ENCODE results near the gene PYDC1.
"Not testable (repeated sequence)": the region's sequence is repeated elsewhere in the genome, so short reads cannot be mapped to it uniquely, and the experiment has no call there.

The PYDC1 gene

DNA sequence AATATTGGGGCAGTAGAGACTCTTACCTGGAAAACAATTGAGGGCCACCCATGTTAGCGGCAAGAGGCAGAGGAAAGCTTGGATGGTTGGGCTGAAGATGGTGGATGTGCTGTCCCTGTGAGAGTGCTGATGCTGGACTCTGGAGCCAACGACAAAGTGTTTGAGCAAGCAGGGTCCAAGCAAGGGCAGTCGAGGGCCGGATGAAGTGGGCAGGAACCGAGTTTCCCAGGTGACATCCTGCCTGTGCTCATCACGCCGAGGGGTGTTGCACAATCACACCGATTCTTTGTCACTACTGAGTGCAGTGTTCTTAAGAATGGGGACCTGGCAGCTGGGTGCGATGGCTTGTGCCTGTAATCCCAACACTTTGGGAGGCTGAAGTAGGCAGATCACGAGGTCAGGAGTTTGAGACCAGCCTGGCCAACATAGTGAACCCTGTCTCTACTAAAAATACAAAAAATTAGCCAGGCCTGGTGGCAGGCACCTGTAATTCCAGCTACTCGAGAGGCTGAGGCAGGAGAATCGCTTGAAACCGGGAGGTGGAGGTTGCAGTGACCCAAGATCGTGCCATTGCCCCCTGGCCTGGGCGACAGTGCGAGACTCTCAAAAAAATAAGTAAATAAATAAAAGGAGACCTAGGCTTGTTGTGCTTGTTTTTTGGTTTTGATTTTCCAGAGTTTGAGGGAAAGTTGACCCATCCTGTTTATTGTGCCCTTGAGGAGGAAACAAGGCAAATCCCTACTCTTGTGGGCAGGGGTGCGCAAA lies 20.4 kb downstream of the PYDC1 start:
- Mint-ChIP-seq H3K4me1 (peaks cover 62% of the 10 kb centered on the region), H3K36me3 (peaks cover 66% of the 10 kb centered on the region), H3K27me3 (no peaks in the 10 kb centered on the region), H3K9me3 (no peaks in the 10 kb centered on the region), H3K4me3 (no peak overlapping the region), H3K27ac (peak overlapping the region; percentile 49)
- CTCF ChIA-PET, result interaction anchor here (0.6 kb wide), 1 partner anchor 19 kb away, joined by 4 read pairs; no protein-coding TSS in a partner anchor
- no peak for DNase-seq

DNA sequence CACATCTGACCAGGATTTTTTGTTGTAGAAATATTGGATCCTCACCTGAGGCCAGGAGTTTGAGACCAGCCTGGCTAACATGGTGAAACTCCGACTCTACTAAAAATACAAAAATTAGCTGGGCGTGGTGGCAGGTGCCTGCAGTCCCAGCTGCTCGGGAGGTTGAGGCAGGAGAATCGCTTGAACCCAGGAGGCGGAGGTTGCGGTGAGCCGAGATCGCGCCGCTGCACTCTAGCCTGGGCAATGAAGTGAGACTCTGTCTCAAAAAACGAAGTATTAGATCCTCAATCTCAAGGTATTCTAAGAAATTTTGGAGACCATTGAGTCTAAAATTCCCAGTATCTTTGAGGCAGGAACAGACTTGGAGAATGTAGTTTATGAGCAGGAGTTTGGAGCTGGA lies 21.1 kb downstream of the PYDC1 start:
- not testable (repeated sequence) for H3K27me3 Mint-ChIP-seq, H3K9me3 Mint-ChIP-seq, H3K4me3 Mint-ChIP-seq, DNase-seq
- CTCF ChIA-PET, result interaction anchor here (0.6 kb wide), 1 partner anchor 18 kb away, joined by 4 read pairs; no protein-coding TSS in a partner anchor
- Mint-ChIP-seq H3K27ac (peak overlapping the region; percentile 49), H3K36me3 (peaks cover 66% of the 10 kb centered on the region), H3K4me1 (peaks cover 58% of the 10 kb centered on the region)

DNA sequence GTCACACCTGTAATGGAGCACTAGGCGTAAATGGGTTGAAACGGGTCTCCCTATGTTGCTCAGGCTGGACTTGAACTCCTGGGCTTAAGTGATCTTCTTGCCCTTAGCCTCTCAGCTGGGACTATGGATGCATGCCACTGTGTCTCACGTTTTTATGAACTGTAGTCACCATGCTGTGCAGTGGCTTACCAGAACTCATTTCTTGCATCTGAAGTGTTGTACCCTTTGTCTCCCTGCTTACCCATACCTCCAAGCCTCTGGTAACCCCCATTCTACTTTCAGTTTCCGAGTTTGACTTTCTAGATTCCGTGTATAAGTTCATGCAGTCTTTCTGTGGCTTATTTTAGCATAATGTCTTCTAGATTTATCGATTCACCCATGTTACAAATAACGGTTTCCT lies 22.0 kb downstream of the PYDC1 start:
- Mint-ChIP-seq H3K27me3 (no peaks in the 10 kb centered on the region), H3K4me1 (peaks cover 57% of the 10 kb centered on the region), H3K9me3 (no peaks in the 10 kb centered on the region), H3K27ac (peak overlapping the region; percentile 45), H3K36me3 (peaks cover 72% of the 10 kb centered on the region), H3K4me3 (no peak overlapping the region)
- CTCF ChIA-PET, result interaction anchor here (0.6 kb wide), 1 partner anchor 78 kb away, joined by 3 read pairs; no protein-coding TSS in a partner anchor
- DNase-seq, result no peak

DNA sequence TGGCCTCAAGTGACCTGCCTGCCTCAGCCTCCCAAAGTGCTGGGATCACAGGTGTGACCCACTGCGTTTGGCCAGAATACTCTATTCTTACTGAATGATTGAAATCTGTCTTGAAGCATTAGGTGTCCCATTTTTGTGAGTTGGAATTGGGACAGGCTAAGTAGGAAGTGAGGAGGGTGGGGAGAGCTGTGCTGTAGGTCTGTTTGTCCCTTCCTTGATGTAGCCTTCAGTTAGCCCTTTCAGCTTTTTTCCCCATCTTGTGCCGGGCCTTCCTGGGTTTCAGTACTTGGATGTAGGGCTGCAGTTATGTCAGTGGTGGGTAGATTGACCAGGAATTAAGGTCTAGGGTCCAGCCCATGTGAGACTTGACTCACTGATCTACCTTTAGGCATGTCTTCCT lies 23.1 kb downstream of the PYDC1 start:
- DNase-seq, result no peak
- Mint-ChIP-seq H3K36me3 (peaks cover 74% of the 10 kb centered on the region), H3K27ac (peak overlapping the region; percentile 58), H3K4me1 (peaks cover 56% of the 10 kb centered on the region), H3K27me3 (no peaks in the 10 kb centered on the region), H3K4me3 (no peak overlapping the region), H3K9me3 (no peaks in the 10 kb centered on the region)
- CTCF ChIA-PET, result no interaction called here

DNA sequence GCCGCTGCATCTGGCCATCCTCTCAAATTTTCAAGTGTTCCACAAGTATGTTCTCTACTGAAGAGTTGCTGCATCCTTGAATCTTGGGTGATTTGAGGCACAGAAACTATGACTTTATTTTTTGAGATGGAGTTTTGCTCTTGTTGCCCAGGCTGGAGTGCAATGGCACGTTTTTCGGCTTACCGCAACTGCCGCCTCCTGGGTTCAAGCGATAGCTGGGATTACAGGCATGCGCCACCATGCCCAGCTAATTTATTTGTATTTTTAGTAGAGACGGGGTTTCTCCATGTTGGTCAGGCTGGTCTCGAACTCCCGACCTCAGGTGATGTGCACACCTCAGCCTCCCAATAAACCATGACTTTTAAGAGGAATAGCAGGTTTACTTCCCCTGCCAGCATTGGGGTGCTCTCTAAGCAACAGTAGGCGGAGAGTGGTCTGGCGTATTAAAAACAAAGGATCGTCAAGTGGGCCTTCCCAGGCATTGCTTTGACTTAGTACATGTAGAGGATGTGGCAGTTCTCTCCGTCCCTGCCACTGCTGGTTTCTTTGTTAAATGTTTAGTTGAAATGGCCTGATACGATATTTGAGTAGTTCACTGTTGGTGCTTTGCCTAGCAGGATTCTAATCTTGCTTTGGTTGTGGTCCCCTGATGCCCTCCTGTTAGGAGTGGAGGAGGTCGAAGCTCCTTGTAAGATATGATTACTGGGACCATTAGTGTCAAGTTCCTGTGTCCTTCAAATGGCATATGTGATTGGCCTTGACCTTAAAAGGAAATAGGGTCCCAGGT lies 23.9 kb downstream of the PYDC1 start:
- Mint-ChIP-seq H3K27me3 (no peaks in the 10 kb centered on the region), H3K9me3 (no peaks in the 10 kb centered on the region), H3K4me1 (peaks cover 56% of the 10 kb centered on the region), H3K36me3 (peaks cover 79% of the 10 kb centered on the region), H3K27ac (peak overlapping the region; percentile 43), H3K4me3 (no peak overlapping the region)
- no peak for DNase-seq
- CTCF ChIA-PET, result no interaction called here

DNA sequence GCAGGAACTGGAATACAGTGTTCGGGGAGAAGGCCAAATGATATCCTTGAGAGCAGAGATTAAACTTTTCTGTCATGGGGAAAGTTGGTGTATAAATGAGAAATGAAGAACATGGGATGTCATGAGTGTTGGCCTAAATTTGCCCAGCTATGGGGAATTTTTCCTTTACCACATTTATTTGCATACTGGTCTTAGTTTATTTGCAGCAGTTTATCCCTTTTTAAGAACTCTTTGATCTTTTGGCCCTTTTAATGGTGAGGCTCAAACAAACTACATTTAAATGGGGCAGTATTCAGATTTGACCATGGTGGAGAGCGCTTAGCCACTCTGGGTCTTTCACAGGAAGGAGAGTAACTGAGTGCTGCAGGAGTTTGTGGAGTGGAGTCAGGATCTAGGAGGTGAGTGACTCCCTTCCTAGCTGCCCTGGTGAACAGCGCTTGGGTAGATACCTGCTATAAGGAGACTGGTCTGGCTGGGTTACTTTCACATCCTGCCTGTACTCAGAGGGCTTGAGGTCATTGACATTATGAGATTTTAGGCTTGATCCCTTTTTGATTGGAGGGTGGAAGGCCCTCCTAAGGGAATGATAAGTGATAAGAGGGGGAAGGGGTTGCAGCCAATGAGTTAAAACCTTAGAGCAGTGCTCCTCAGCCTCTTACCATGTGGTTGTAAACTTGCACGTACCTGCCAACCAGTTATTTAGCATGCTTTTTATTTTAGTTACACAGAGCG lies 25.1 kb downstream of the PYDC1 start:
- H3K27ac Mint-ChIP-seq, result peak overlapping the region; percentile 60
- CTCF ChIA-PET, result no interaction called here
- no peak overlapping the region for H3K4me3 Mint-ChIP-seq
- H3K9me3 Mint-ChIP-seq, result no peaks in the 10 kb centered on the region
- H3K27me3 Mint-ChIP-seq, result no peaks in the 10 kb centered on the region
- H3K36me3 Mint-ChIP-seq, result peaks cover 90% of the 10 kb centered on the region
- no peak for DNase-seq
- H3K4me1 Mint-ChIP-seq, result peaks cover 61% of the 10 kb centered on the region

DNA sequence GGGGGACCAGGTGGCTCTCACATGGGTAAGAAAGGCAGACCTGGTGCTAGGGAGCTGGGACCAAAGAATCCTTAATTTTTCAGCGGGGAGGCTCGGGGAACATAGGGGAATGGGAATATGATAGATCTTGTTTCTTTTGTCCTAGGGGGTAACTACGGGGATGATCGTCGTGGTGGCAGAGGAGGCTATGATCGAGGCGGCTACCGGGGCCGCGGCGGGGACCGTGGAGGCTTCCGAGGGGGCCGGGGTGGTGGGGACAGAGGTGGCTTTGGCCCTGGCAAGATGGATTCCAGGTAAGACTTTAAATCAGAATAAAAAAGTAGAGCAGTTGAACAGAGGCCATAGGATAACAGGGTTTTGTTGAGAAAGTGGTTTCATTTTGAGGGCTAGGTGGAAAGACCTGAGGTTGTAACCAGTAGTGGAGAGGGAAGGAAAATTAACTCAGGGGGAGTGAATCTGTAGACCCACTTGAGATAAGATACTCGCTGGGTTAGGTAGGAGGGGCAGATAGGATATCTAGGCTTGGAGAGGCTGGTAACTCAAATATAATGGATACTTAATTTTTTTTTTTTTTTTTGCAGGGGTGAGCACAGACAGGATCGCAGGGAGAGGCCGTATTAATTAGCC lies 26.0 kb downstream of the PYDC1 start:
- H3K27ac Mint-ChIP-seq, result peak overlapping the region; percentile 58
- CTCF ChIA-PET, result no interaction called here
- peaks cover 63% of the 10 kb centered on the region for H3K4me1 Mint-ChIP-seq
- H3K27me3 Mint-ChIP-seq, result no peaks in the 10 kb centered on the region
- no peaks in the 10 kb centered on the region for H3K9me3 Mint-ChIP-seq
- DNase-seq, result no peak
- peaks cover 89% of the 10 kb centered on the region for H3K36me3 Mint-ChIP-seq
- no peak overlapping the region for H3K4me3 Mint-ChIP-seq

DNA sequence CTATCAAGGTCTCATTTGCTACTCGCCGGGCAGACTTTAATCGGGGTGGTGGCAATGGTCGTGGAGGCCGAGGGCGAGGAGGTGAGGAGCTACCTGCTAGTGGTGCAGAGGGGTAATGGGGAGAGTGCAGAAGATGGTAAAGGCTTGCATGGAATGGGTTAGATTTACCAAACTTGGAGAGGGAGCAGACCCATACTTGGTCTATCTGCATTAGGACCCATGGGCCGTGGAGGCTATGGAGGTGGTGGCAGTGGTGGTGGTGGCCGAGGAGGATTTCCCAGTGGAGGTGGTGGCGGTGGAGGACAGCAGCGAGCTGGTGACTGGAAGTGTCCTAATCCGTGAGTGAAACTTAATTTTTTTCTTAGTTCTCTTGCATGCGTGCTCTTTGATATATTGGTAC lies 26.9 kb downstream of the PYDC1 start:
- no peak overlapping the region for H3K4me3 Mint-ChIP-seq
- H3K27me3 Mint-ChIP-seq, result no peaks in the 10 kb centered on the region
- H3K27ac Mint-ChIP-seq, result peak overlapping the region; percentile 46
- CTCF ChIA-PET, result no interaction called here
- H3K4me1 Mint-ChIP-seq, result peaks cover 71% of the 10 kb centered on the region
- no peak for DNase-seq
- peaks cover 94% of the 10 kb centered on the region for H3K36me3 Mint-ChIP-seq
- no peaks in the 10 kb centered on the region for H3K9me3 Mint-ChIP-seq

DNA sequence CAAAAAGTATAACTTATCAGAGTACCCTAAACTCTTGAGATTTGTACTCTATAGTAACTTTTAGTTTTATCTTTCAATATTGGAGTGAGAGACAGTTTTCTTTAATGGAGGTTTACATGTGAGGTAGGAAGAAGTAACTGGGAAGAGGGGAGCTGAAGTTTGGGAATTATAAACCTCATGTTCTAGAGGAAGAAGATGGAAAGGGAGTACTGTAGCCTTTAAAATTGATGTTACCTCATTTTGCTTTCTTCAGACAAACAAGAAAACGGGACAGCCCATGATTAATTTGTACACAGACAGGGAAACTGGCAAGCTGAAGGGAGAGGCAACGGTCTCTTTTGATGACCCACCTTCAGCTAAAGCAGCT lies 27.5 kb downstream of the PYDC1 start:
- Mint-ChIP-seq H3K4me1 (peaks cover 74% of the 10 kb centered on the region), H3K27ac (peak overlapping the region; percentile 75), H3K4me3 (no peak overlapping the region), H3K9me3 (no peaks in the 10 kb centered on the region), H3K36me3 (peaks cover 94% of the 10 kb centered on the region), H3K27me3 (no peaks in the 10 kb centered on the region)
- no peak for DNase-seq
- CTCF ChIA-PET, result interaction anchor here (0.9 kb wide), 1 partner anchor 12 kb away, joined by 3 read pairs; no protein-coding TSS in a partner anchor

DNA sequence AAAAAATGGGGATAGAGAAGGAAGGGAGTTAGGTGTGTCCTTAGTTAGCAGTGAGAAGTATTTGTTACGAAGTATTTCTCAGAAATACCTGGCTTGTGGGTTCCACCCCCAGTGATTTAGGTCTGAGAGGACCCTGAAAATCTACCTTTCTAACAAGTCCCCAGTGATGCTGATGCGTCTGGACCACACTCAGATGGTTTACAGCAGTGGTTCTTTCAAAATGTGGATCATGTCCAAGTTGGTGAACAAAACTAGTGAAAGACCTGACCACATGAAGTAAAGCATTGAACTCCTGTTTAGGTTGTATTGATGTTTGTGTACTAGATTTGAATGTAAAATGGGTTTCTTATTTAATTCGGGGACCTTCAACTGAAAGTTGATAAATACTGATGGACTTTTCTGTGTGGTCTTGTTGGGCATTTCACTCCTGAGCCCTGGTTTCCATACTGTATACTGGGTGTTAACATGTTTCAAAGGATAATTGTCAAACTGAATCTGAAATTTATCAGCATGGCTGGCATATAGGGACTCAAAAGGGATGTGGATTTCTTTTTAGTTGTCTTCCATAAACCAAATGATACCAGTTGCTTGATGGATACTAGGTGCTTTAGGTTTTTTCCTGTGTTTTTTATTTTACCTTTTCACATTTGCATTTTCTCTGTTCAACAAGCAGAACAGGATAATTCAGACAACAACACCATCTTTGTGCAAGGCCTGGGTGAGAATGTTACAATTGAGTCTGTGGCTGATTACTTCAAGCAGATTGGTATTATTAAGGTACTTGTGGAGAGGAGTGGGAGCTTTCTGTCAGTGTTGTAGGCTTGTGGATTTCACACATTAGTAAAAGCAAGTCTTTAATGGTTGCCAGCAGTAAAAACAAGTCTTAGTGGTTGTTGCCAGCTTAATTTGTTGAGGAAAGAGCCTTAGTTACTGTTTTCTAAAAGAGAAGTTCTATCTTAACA lies 28.2 kb downstream of the PYDC1 start:
- Mint-ChIP-seq H3K36me3 (peaks cover 93% of the 10 kb centered on the region), H3K9me3 (no peaks in the 10 kb centered on the region), H3K27ac (peak overlapping the region; percentile 75), H3K4me3 (peak overlapping the region; percentile 4), H3K4me1 (peaks cover 78% of the 10 kb centered on the region), H3K27me3 (no peaks in the 10 kb centered on the region)
- CTCF ChIA-PET, result interaction anchor here (0.9 kb wide), 1 partner anchor 13 kb away, joined by 3 read pairs; no protein-coding TSS in a partner anchor
- DNase-seq, result no peak

DNA sequence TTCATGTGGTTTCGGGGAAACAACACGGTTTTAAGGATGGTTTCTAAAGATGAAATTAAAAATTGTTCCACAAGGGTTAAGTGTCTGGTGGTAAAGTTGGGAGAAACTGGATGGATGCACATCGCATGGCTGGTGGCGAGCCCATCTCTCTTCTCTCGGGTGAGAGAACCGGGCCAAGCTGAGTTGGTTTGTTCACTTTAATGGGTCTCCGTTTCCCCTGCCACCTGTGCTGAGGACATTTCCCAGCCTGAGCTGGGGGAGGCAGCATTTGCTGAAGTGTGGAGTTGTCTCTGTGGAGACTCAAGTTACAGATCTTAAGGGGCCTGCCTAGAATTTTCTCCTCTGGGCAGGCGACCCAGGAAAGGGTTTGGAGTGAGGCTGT lies 29.1 kb downstream of the PYDC1 start:
- Mint-ChIP-seq H3K9me3 (no peaks in the 10 kb centered on the region), H3K27ac (peak overlapping the region; percentile 62), H3K4me3 (no peak overlapping the region), H3K4me1 (peaks cover 84% of the 10 kb centered on the region), H3K27me3 (no peaks in the 10 kb centered on the region), H3K36me3 (peaks cover 95% of the 10 kb centered on the region)
- DNase-seq, result no peak
- CTCF ChIA-PET, result interaction anchor here (0.5 to 1.0 kb wide), 3 partner anchors 129 to 377 kb away, joined by 3 to 5 read pairs (median 3); no protein-coding TSS in a partner anchor

DNA sequence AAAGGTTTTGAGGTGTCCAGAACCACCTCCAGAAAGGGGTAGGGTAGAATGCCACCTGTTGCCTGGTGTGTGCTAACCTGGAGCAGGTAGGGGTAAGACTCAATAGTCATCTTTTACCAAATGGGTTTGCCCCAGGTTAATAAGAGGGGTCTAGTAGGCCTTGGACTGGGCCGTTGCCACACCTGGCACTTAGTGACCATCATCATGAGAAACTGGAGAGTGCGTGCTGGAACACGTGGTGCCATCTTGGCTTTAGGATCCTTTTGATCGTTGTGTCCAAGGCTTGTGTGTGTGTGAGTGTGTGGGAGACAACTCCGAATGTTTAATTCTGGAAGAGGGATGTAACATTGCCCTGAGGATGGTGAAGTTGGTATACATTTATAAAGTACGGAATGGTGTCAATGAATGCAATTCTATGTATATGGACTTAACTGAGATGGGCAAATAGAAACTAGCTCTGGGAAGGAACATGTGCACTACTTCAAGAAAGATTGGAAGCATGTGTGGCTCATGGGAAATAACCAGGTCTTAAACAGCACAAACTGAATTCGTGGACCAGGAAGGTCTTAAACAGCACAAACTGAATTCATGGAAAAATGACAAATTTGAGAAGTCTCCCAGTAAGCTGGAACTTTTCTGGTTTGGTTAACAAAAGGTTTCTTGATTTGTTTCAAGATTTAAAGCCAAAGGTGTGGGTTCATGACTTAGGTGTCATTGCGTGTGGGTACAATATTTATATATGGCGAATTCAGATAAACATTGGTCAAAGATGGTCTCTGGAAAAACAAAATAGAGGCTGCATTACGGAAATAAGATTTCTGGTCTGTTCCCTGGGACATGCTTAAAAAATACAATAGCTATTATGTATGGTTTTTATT lies 29.8 kb downstream of the PYDC1 start:
- Mint-ChIP-seq H3K27ac (peak overlapping the region; percentile 62), H3K4me1 (peaks cover 89% of the 10 kb centered on the region), H3K4me3 (no peak overlapping the region), H3K9me3 (no peaks in the 10 kb centered on the region), H3K27me3 (no peaks in the 10 kb centered on the region), H3K36me3 (peaks cover 96% of the 10 kb centered on the region)
- no peak for DNase-seq
- CTCF ChIA-PET, result interaction anchor here (0.5 to 1.0 kb wide), 3 partner anchors 128 to 376 kb away, joined by 3 to 5 read pairs (median 3); no protein-coding TSS in a partner anchor
